ENCODE data around the gene PCDH9. TPM values are rescaled to one million over a fixed set of nuclear protein-coding genes. Genes with fewer than 3 reads are reported as not detected.
A peak's percentile ranks its signal among the peaks of the same experiment; 100 is the strongest.
"Not testable (repeated sequence)": the region's sequence is repeated elsewhere in the genome, so short reads cannot be mapped to it uniquely, and the experiment has no call there.

PCDH9 gene
- polyA plus RNA-seq, 4 donors = 12.2 to 16.9 (median 14.7) TPM

DNA sequence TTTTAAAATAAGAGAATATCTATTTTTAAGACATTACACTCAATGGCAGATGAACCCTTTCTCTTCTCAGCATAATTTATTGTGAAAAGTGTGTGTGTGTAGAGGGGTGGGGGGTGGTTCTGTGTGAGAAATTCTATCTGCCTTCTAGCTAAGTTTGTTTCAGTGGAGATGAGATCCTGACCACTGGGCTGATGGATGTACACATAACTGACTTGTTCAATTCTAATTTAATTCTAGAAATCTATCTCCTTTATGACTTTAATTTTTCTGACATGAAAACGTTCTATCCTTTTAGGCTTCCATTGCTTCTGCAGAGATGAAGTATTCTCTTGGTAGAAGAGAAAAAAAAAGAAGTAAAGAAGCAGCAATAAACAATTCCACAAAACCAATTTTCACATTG is 891.6 kb downstream of the PCDH9 start:
- DNase-seq (ENCODE audit: low read depth in 4 of 4, low spot score in 3 of 4) = no peak

GRCh38 chr13:66335626-66336025 is 894.5 kb downstream of the PCDH9 start:
- DNase-seq (ENCODE audit: low read depth in 4 of 4, low spot score in 3 of 4) = no peak

GRCh38 chr13:66329988-66330451 is 900.1 kb downstream of the PCDH9 start:
- DNase-seq (ENCODE audit: low read depth in 4 of 4, low spot score in 3 of 4) = no peak

DNA sequence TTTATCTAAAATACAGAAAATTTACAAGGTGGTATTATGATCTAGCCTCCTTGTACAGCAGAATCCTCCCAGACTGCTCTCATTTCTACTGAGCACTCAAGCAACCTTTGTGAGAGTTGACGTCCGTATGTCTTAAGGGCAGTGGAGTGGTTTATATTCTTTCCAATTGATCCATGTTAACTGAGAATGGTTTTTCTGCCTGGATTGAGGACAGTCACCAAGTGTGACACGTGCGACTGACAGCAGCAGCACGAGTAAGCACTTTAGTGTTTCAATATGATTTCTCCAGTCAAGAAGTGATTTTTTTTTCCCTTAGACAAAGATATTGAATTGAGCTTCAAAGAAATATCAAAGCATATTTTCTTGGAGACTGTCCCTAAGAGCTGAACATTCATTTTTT is 901.7 kb downstream of the PCDH9 start:
- no peak for DNase-seq (ENCODE audit: low read depth in 4 of 4, low spot score in 3 of 4)

DNA sequence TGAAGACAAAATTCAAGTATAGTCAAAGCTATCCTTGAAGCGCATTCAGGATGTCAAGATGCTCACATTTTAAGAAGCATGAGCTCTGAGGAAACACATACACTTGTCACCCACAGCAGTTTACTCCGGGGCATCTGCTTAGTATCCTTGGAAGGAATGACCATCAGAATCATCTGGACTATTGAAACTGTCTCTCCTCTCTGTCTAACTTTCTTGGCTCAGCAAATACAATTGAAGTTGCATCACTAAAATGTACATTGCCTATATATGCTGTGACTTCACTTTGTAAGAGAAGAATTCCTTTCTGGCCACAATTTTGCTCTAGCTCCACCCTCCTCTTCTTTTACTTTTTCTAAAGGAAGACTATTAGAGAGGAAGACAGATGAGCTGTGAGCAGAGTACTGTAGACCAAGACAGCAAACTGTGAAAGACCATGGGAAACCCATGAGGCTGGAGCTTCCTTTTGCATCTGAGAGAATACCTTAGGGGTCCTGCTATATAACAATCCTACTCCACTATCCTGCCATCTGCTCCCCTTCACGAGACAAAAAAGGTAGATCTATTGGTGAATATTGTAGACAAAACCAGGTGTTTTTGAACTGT is 906.3 kb downstream of the PCDH9 start:
- no peak for DNase-seq (ENCODE audit: low read depth in 4 of 4, low spot score in 3 of 4)

- DNase-seq (ENCODE audit: low read depth in 4 of 4, low spot score in 3 of 4) = no peak
Measured at GRCh38 chr13:66322936-66323335, 907.2 kb downstream of the PCDH9 start.

DNA sequence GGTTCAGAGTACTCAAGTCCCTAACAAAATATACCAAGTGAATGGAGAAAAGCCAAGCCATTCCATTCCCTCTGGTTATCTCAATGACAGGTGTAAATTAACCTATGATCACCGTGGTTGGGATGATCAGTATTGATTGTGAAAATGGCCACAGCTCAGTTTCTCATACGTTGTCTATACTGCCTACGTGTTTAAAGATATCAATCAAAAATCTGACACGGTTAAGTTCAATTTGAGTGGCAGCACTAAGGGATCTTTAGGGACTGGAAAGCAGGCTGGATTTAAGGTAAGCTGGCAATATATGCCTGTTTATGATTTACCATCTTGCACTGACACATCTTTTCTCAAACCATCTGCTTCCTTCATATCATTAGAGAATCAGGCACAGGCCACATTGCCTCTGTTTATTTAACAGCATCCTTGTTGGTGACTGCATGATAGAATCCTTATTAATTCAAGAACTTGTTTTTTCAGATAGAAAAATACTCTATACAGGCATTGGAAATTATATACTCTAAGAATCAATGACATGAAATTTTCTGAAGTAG is 907.9 kb downstream of the PCDH9 start:
- no peak for DNase-seq (ENCODE audit: low read depth in 4 of 4, low spot score in 3 of 4)

DNA sequence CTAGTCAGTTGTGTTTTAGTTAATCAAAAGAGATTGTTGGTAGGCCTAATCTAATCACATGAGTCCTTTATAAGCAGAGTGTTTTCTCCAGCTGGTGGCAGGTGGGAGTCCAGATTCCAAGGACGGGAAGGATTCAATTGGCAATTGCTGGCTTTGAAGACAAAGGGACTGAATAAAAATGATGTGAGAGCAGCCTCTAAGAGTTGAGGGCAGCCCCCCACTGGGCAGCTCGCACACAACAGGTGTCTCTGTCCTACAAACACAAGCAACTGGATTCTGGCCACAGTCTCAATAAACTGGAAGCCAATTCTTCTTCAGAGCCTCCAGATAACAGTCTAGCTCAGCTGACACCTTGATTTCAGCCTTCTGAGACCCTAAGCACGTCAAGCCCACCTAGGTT is 915.2 kb downstream of the PCDH9 start:
- no peak for DNase-seq (ENCODE audit: low read depth in 4 of 4, low spot score in 3 of 4)

DNA sequence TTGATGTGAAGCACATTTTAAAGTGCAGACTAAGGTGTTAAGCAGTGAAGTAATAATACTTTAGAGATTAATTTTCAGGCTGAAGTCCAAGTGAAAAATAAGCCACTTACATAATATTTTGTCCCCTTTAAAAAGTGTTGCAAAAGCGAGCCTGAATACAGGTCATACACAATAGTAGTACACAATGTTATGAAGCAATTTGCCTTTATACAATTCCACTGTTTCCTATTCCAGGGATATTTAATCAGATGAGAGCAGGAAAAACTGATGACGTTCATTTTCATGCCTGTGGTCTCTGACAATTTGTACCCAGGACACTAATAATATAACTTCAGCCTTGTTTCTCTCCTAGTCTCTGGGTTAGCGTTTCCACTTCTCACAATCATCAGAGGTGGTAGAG is 916.7 kb downstream of the PCDH9 start:
- DNase-seq (ENCODE audit: low read depth in 4 of 4, low spot score in 3 of 4) = no peak

DNA sequence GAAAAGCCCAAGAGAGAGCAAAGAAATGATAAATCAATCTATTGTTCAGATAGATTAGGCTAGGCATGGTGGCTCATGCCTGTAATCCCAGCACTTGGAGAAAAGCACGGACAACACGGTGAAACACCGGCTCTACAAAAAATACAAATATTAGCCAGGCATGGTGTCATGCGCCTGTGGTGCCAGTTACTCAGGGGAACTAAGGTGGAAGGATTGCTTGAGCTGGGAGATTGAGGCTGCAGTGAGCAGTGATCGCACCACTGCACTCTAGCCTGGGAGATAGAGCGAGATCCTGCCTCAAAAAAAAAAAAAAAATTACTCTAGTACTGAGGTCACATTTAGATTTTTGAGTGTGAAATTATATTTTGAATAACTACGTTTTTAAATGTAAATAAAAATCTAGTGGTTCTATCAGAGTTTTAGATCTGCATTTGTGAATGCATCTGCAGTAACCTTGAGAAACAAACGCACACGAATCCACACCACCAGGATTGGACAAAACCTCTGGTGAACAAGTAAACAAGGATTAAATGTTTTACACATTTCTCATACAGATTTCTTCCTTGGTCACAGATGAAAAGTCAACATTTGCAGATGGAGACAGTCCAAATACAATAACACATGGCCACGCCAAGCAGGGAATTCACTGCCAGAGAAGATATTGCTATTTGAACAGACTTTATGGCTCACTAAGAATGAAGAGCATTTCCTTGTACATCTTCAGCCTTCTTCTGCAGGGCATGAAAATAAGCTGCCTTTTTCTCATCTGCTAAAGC is 917.6 kb downstream of the PCDH9 start:
- DNase-seq (ENCODE audit: low read depth in 4 of 4, low spot score in 3 of 4) = peak in 1 of 4 donors; percentile 3

DNA sequence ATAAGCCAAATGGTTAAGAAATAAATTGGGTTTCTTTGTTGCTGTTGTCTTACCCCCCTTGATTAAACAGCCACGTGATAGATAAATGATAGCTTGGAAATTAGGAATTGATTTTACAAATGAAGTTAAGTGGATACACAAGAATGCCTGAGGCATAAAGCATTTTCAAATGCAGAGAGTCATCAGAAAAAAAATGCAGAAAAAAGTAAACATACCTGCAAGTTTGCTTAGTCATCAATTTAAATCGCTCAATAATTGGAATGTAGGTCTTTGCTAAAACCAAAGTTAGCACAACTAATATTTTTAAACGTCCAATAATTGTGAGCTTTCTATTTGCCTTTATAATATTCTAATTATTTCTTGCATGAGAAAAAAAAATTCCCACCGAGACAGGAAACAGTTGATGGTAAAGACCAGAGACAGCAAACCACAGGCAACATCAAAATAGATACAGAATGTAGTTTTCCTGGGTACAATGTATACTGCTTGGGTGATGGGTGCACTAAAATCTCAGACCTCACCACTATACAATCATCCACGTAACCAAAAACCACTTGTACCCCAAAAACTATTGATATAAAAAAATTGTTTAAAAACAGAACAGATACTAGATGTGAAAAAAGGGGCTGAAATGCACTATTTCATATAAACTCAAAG is 924.0 kb downstream of the PCDH9 start:
- DNase-seq (ENCODE audit: low read depth in 4 of 4, low spot score in 3 of 4) = no peak

- no peak for DNase-seq (ENCODE audit: low read depth in 4 of 4, low spot score in 3 of 4)
Measured at GRCh38 chr13:66301482-66301881, 928.7 kb downstream of the PCDH9 start.

- no peak for DNase-seq (ENCODE audit: low read depth in 4 of 4, low spot score in 3 of 4)
Measured at GRCh38 chr13:66301006-66301405, 929.1 kb downstream of the PCDH9 start.

DNA sequence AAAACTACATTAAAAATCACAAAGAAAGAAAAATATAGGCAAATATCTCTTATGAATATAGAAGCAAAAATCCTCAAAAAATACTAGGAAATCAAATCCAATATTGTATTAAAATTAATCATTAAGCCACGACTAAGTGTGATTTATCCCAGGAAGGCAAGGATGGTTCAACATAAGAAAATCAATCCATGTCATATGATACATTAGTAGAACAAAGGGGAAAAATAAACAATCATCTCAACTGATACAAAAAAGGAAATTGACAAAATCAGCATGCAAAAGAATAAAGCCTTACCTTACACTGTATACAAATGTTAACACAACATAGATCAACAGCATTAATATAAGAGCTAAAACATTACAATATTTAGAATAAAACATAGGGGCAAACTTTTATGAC is 933.3 kb downstream of the PCDH9 start:
- DNase-seq (ENCODE audit: low read depth in 4 of 4, low spot score in 3 of 4) = no peak

- no peak for DNase-seq (ENCODE audit: low read depth in 4 of 4, low spot score in 3 of 4)
Measured at GRCh38 chr13:66296328-66296727, 933.8 kb downstream of the PCDH9 start.

DNA sequence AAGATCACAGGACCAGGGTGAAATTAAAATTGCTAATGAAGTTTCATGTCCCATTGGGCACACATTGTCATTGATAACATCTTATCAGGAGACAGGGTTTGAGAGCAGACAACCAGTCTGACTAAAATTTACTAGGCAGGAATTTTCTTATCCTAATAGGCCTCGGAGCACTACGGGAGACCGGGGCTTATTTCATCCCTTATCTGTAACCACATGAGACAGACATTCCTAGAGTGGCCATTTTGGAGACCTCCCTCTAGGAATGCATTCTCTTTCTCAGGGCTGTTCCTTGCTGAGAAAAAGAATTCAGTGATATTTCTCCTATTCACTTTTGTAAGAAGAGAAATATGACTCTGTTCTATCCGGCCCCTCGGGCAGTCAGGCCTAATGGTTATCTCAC is 943.3 kb downstream of the PCDH9 start:
- not testable (repeated sequence) for DNase-seq (ENCODE audit: low read depth in 4 of 4, low spot score in 3 of 4)

- no peak for DNase-seq (ENCODE audit: low read depth in 4 of 4, low spot score in 3 of 4)
Measured at GRCh38 chr13:66275416-66275815, 954.7 kb downstream of the PCDH9 start.

- DNase-seq (ENCODE audit: low read depth in 4 of 4, low spot score in 3 of 4) = peak in 1 of 4 donors; percentile 19
Measured at GRCh38 chr13:66273011-66273410, 957.1 kb downstream of the PCDH9 start.

- DNase-seq (ENCODE audit: low read depth in 4 of 4, low spot score in 3 of 4) = no peak
Measured at GRCh38 chr13:66266761-66267160, 963.4 kb downstream of the PCDH9 start.

GRCh38 chr13:66266348-66266747 is 963.8 kb downstream of the PCDH9 start:
- DNase-seq (ENCODE audit: low read depth in 4 of 4, low spot score in 3 of 4) = no peak

DNA sequence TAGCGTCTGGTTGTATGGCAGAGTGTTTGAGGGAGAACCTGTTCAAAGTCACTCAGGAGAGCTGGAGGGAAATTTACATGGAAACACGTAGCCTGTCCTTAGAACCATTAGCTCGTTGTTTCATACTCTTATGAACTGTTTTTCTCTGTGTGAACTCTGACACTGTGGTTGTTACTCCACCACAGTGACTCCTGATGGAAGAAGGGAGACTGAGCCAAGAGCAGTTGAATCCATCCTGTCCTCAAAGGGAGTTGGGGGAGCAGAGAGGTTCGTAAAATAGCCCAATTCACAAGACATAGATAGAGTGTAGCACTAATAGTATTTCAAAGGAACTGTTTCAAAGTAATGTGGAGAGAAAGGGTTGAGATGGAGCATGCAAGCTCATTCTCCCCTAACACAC is 964.8 kb downstream of the PCDH9 start:
- DNase-seq (ENCODE audit: low read depth in 4 of 4, low spot score in 3 of 4) = peak in 1 of 4 donors; percentile 7

Data from left renal pelvis (tissue), 4 donors.